K562 (cell line): ENCODE measurements around the gene GPR157. TPM values are rescaled to one million over a fixed set of nuclear protein-coding genes. Genes with fewer than 3 reads are reported as not detected.

ENCODE experiments used
- ATAC-seq: fragments of 200-7000 bp; cut with Tn5 transposase; 3 replicates; pipeline ENCODE4 v1.9.1; 2020; ENCODE audit warnings: moderate library complexity
- BruUV-seq: library from RNA; stranded (reverse); fragments of 400-500 nt; replicated peaks from 2 replicates; lab custom pipeline; 2021; lab: Mats Ljungman, UMichigan
- CTCF ChIA-PET: fragments of 300-600 bp; formaldehyde crosslinking; extraction: SDS; loops from one replicate; lab custom pipeline; 2021; ENCODE audit warnings: low intra/inter-chr PET ratio; lab: Yijun Ruan, JAX
- POLR2A ChIA-PET: fragments of 300-600, 350-650 bp; sonication (Branson Sonifier 250); formaldehyde crosslinking; extraction: SDS; loops from one replicate; lab custom pipeline; 2021; ENCODE audit warnings: antibody characterized with exemption, inconsistent platforms; lab: Yijun Ruan, JAX
- DNase-seq, 4 experiments: peaks; one replicate each; pipeline versions ENCODE4 v3.0.0 to v3.0.0-alpha.2; 2011 to 2018; ENCODE audit warnings: low spot score in 3 of 4, mixed read lengths in 3 of 4; ENCODE audit errors: extremely low read depth in 1 of 4
- FAIRE-seq: peaks from 2 replicates; lab custom pipeline; 2011; peaks lifted over from hg19 to GRCh38; lab: Jason Lieb, UNC
- H2AFZ ChIP-seq: 2 replicates; pipeline ENCODE4 v1.6.0; 2011; ENCODE audit warnings: low read depth, low read length, control low read depth, inconsistent platforms
- H3K27ac ChIP-seq: fragments of 200-600 bp; 3 replicates; pipeline ENCODE4 v1.8.0; 2011; ENCODE audit warnings: low read depth, mild to moderate bottlenecking, control low read depth, inconsistent platforms, low read length, moderate library complexity, mixed read lengths; ENCODE audit errors: extremely low read depth
- H3K27me3 ChIP-seq, 2 experiments: fragments of 300-600 bp in 1 of 2; 2 replicates in 1 of 2; 3 replicates in 1 of 2; pipeline versions ENCODE4 v1.6.0 to v1.8.0; 2011; ENCODE audit warnings: inconsistent platforms in 2 of 2, low read length in 2 of 2, mild to moderate bottlenecking in 1 of 2, mixed read lengths in 1 of 2, moderate library complexity in 1 of 2; ENCODE audit not compliant: control insufficient read depth in 2 of 2, insufficient read depth in 2 of 2
- H3K36me3 ChIP-seq: fragments of 300-600 bp; 3 replicates; pipeline ENCODE4 v1.8.0; 2011; ENCODE audit warnings: mild to moderate bottlenecking, low read length, inconsistent platforms; ENCODE audit not compliant: control insufficient read depth, insufficient read depth
- H3K4me1 ChIP-seq, 2 experiments: fragments of 200-600 bp in 1 of 2; replicated peaks in 1 of 2; 2 replicates in 1 of 2; 3 replicates in 1 of 2; pipeline versions ENCODE4 v1.5.1 to v1.8.0; 2011; ENCODE audit warnings: inconsistent platforms in 2 of 2, low read length in 2 of 2, mild to moderate bottlenecking in 1 of 2, mixed read lengths in 1 of 2, moderate library complexity in 1 of 2; ENCODE audit not compliant: control insufficient read depth in 2 of 2, insufficient read depth in 2 of 2
- H3K4me2 ChIP-seq: 2 replicates; pipeline ENCODE4 v1.6.1; 2011; ENCODE audit warnings: low read length, control low read depth, inconsistent platforms, mixed read lengths; ENCODE audit not compliant: insufficient read depth
- H3K4me3 ChIP-seq: fragments of 200-600 bp; sonication (generic), shearing (Covaris generic); 2 replicates; pipeline ENCODE4 v1.5.1; 2016; ENCODE audit warnings: control low read depth, inconsistent platforms
- H3K79me2 ChIP-seq: fragments of 200-600 bp; 3 replicates; pipeline ENCODE4 v1.8.0; 2011; ENCODE audit warnings: low read length, inconsistent platforms; ENCODE audit not compliant: control insufficient read depth, insufficient read depth
- H3K9ac ChIP-seq, 2 experiments: 2 replicates each; pipeline versions ENCODE4 v1.6.0 to v1.6.1; 2011; ENCODE audit warnings: low read depth in 2 of 2, low read length in 2 of 2, control low read depth in 1 of 2, inconsistent platforms in 1 of 2, mild to moderate bottlenecking in 1 of 2, mixed read lengths in 1 of 2; ENCODE audit not compliant: insufficient read depth in 1 of 2
- H3K9me1 ChIP-seq: one replicate; pipeline ENCODE4 v1.6.0; 2011; ENCODE audit warnings: inconsistent platforms, mild to moderate bottlenecking, low read length, moderate library complexity; ENCODE audit not compliant: control insufficient read depth, insufficient read depth
- H3K9me3 ChIP-seq: replicated peaks from 2 replicates; pipeline ENCODE4 v1.5.1; 2011; ENCODE audit warnings: low read depth, low read length, inconsistent platforms; ENCODE audit not compliant: control insufficient read depth, insufficient read depth
- H4K20me1 ChIP-seq: replicated peaks from 2 replicates; pipeline ENCODE4 v1.6.1; 2011; ENCODE audit warnings: low read length, inconsistent platforms, mixed read lengths; ENCODE audit not compliant: control insufficient read depth, insufficient read depth
- CHD2 ChIP-seq: IDR thresholded peaks from 2 replicates; pipeline ENCODE4 v1.6.1; 2011; ENCODE audit warnings: low read depth, low read length
- FIP1L1 ChIP-seq: fragments of 200-400 bp; formaldehyde crosslinking; IDR thresholded peaks from 2 replicates; pipeline ENCODE4 v1.6.1; 2018; ENCODE audit warnings: mild to moderate bottlenecking, low read depth, low read length; ENCODE audit not compliant: poor library complexity, severe bottlenecking
- HES1 ChIP-seq: fragments of 450-650 bp; IDR thresholded peaks from 2 replicates; pipeline ENCODE4 v1.6.1; 2016; ENCODE audit warnings: low read depth, mild to moderate bottlenecking, moderate library complexity
- KLF6 ChIP-seq: fragments of 250-450 bp; sonication (Bioruptor Pico); IDR thresholded peaks from 2 replicates; pipeline ENCODE4 v1.4.0; 2020; ENCODE audit warnings: mild to moderate bottlenecking, moderate library complexity, borderline replicate concordance
- PATZ1 ChIP-seq: fragments of 250-450 bp; sonication (Bioruptor Pico); IDR thresholded peaks from 2 replicates; pipeline ENCODE4 v1.5.0; 2020; ENCODE audit warnings: mild to moderate bottlenecking, borderline replicate concordance
- RFX5 ChIP-seq: IDR thresholded peaks from 2 replicates; pipeline ENCODE4 v1.6.1; 2011; ENCODE audit warnings: low read depth, mild to moderate bottlenecking, improper control_type of control experiment, low read length
- TEAD1 ChIP-seq, 2 experiments: fragments of 450-650 bp in 1 of 2; sonication (generic) in 1 of 2; formaldehyde crosslinking; IDR thresholded peaks; 2 replicates each; pipeline versions ENCODE4 v1.4.0 to v1.8.0; 2020 to 2022; ENCODE audit warnings: mild to moderate bottlenecking in 2 of 2, missing genetic modification reagents in 1 of 2
- WGBS: fragments of 100-300 bp; shearing (Covaris generic); methylation state at CpG from one replicate; pipeline ENCODE4 v1.1.6; 2016; ENCODE audit warnings: low coverage, mixed read lengths; ENCODE audit not compliant: insufficient coverage; ENCODE audit errors: missing lambda C conversion rate; 5-methylcytosine and 5-hydroxymethylcytosine counted together
- in situ Hi-C: fragments of 300-500 bp; cut with MboI; formaldehyde crosslinking; loops from 4 replicates; pipeline ENCODE4 v1.15.0; 2018; ENCODE audit warnings: inconsistent platforms, mixed read lengths
- intact Hi-C: fragments of 100-400 bp; cut with micrococcal nuclease; formaldehyde crosslinking; loops from 2 replicates; pipeline ENCODE4 v1.14.2; 2022
- polyA plus RNA-seq, 8 experiments: library from polyadenylated mRNA; depleted of rRNA in 4 of 8; stranded (reverse) in 5 of 8; unstranded in 3 of 8; fragments of >200 nt; fragmentation: Nextera tagmentation in 2 of 8; fragmentation: Illumina TruSeq in 1 of 8; extraction: Ambion mirVana in 2 of 8; extraction: Trizol in 1 of 8; gene quantifications; 2 replicates each; pipeline versions ENCODE4 v1.2.1 to v1.2.3, GENCODE V29; 2011 to 2014; ENCODE audit warnings: inconsistent platforms in 1 of 8, missing spikeins in 1 of 8
- total RNA-seq, 7 experiments: library from RNA; depleted of rRNA in 6 of 7; stranded (reverse); fragments of >200 nt in 6 of 7; fragmentation: Illumina TruSeq in 2 of 7; extraction: Trizol in 2 of 7; gene quantifications; 2 replicates each; pipeline versions ENCODE4 v1.2.1 to v1.2.3, GENCODE V29; 2011 to 2021; ENCODE audit warnings: low replicate concordance in 1 of 7

The GPR157 gene
- total and polyA plus RNA-seq, 9 of the 15 experiments (the other 6 are each of a cell fraction or from before 2014, with no cell fraction given), result 0.01 to 0.18 (median 0.04) TPM; not detected in 4

- H3K4me3 ChIP-seq, result no peak overlapping the region
- no peaks in the 10 kb centered on the region for H3K36me3 ChIP-seq
- H2AFZ ChIP-seq, result no peak overlapping the region
- H3K79me2 ChIP-seq, result no peaks in the 10 kb centered on the region
- no TSS peak for BruUV-seq
- no peak overlapping the region for H3K9ac ChIP-seq
- FAIRE-seq, result peak; percentile 6
- ChIA-PET POLR2A (interaction anchor here (0.7 kb wide), 1 partner anchor 29 kb away, joined by 3 read pairs; no protein-coding TSS in a partner anchor), CTCF (interaction anchor here (0.6 to 3.6 kb wide), 2 partner anchors 83 to 95 kb away, joined by 3 to 37 read pairs; no protein-coding TSS in a partner anchor)
- ATAC-seq, result no peak
- peaks cover 12% of the 10 kb centered on the region for H4K20me1 ChIP-seq
- H3K4me2 ChIP-seq, result no peak overlapping the region
- H3K9me3 ChIP-seq, result no peaks in the 10 kb centered on the region
- WGBS, result 2% methylated on average over 13 of the region's 13 CpGs
- peaks cover 14 to 51% of the 10 kb centered on the region in 2 experiments for H3K27me3 ChIP-seq
- H3K4me1 ChIP-seq, result peaks cover 0 to 4% of the 10 kb centered on the region in 2 experiments; a peak in 1 of 5 replicates
- in situ Hi-C loops (no loop called here), intact Hi-C loops (loop anchor here (10.0 kb wide), 1 partner anchor 382 kb away; no protein-coding TSS in a partner anchor)
- no peak overlapping the region for H3K27ac ChIP-seq
- H3K9me1 ChIP-seq, result no peaks in the 10 kb centered on the region
- DNase-seq, result no peak
- no peak for TF ChIP-seq PATZ1
- no peak for TF ChIP-seq TEAD1 (CRISPR knock-in tag; IDR thresholded peaks at IDR 0.05)
- no peak for TF ChIP-seq FIP1L1
- no peak for TF ChIP-seq HES1
- TF ChIP-seq KLF6, result no peak
- TF ChIP-seq RFX5, result no peak
- no peak for TF ChIP-seq CHD2
- TF ChIP-seq, all 486 proteins: peak for 0
Observed at GRCh38 chr1:9112961-9113880, 15.7 kb downstream of the GPR157 start.
